GM12892 (cell line): ENCODE measurements around the gene RGS18.

Experiments used
- POLR2A ChIP-seq: IDR thresholded peaks from 2 replicates; pipeline ENCODE4 v1.6.1; 2011; ENCODE audit warnings: low read depth, low read length, control low read depth
- TAF1 ChIP-seq: IDR thresholded peaks from 2 replicates; pipeline ENCODE4 v1.6.1; 2011; ENCODE audit warnings: low read depth, mild to moderate bottlenecking, control low read depth, low read length, borderline replicate concordance

- TF ChIP-seq TAF1: no peak
- no peak for TF ChIP-seq POLR2A
Observed at GRCh38 chr1:192158181-192158580, at the start of gene RGS18.
